NCI-H2196 treated with DMSO at 0.1 percent for 48 hours (cell line): ENCODE results near the gene WDR48.

Experiments used
- DNase-seq: peaks from one replicate; lab custom pipeline; 2025; ENCODE audit not compliant: unreplicated experiment; lab: John Stamatoyannopoulos, UW

The WDR48 gene

GRCh38 chr3:39118931-39119660 is 67.3 kb downstream of the WDR48 start:
- no peak for DNase-seq

GRCh38 chr3:39121621-39122020 is 69.8 kb downstream of the WDR48 start:
- DNase-seq, result no peak

GRCh38 chr3:39122813-39123212 is 71.0 kb downstream of the WDR48 start:
- no peak for DNase-seq

- no peak for DNase-seq
Measured at GRCh38 chr3:39124876-39125840, 73.3 kb downstream of the WDR48 start.

GRCh38 chr3:39125841-39126500 is 74.2 kb downstream of the WDR48 start:
- no peak for DNase-seq

GRCh38 chr3:39126532-39127071 is 74.8 kb downstream of the WDR48 start:
- no peak for DNase-seq

- no peak for DNase-seq
Measured at GRCh38 chr3:39127269-39127907, 75.6 kb downstream of the WDR48 start.

GRCh38 chr3:39127908-39128304 is 76.1 kb downstream of the WDR48 start:
- DNase-seq, result no peak

GRCh38 chr3:39128951-39129350 is 77.1 kb downstream of the WDR48 start:
- DNase-seq, result no peak

GRCh38 chr3:39130026-39130425 is 78.2 kb downstream of the WDR48 start:
- no peak for DNase-seq

GRCh38 chr3:39130693-39131265 is 79.0 kb downstream of the WDR48 start:
- DNase-seq, result no peak

GRCh38 chr3:39132096-39133092 is 80.6 kb downstream of the WDR48 start:
- DNase-seq, result no peak

GRCh38 chr3:39133093-39133490 is 81.3 kb downstream of the WDR48 start:
- no peak for DNase-seq

- no peak for DNase-seq
Measured at GRCh38 chr3:39133822-39134221, 82.0 kb downstream of the WDR48 start.

- no peak for DNase-seq
Measured at GRCh38 chr3:39134305-39134704, 82.5 kb downstream of the WDR48 start.

- no peak for DNase-seq
Measured at GRCh38 chr3:39135170-39135805, 83.5 kb downstream of the WDR48 start.

GRCh38 chr3:39136533-39137434 is 85.0 kb downstream of the WDR48 start:
- DNase-seq, result no peak

GRCh38 chr3:39137435-39137936 is 85.7 kb downstream of the WDR48 start:
- no peak for DNase-seq
